LHCN-M2 (cell line): ENCODE measurements around the gene DUS1L. TPM values are rescaled to one million over a fixed set of nuclear protein-coding genes. Genes with fewer than 3 reads are reported as not detected.
A peak's percentile ranks its signal among the peaks of the same experiment; 100 is the strongest.

Experiments used
- DNase-seq: peaks from one replicate; pipeline ENCODE4 v3.0.0-alpha.2; 2012; ENCODE audit warnings: low read depth
- total RNA-seq: library from RNA; depleted of rRNA; stranded (reverse); fragments of >200 nt; gene quantifications from 2 replicates; pipeline ENCODE4 v1.2.3, GENCODE V29; 2014

The DUS1L gene
- total RNA-seq, 1 experiment from 2014 or later = 75.8 TPM

DNA sequence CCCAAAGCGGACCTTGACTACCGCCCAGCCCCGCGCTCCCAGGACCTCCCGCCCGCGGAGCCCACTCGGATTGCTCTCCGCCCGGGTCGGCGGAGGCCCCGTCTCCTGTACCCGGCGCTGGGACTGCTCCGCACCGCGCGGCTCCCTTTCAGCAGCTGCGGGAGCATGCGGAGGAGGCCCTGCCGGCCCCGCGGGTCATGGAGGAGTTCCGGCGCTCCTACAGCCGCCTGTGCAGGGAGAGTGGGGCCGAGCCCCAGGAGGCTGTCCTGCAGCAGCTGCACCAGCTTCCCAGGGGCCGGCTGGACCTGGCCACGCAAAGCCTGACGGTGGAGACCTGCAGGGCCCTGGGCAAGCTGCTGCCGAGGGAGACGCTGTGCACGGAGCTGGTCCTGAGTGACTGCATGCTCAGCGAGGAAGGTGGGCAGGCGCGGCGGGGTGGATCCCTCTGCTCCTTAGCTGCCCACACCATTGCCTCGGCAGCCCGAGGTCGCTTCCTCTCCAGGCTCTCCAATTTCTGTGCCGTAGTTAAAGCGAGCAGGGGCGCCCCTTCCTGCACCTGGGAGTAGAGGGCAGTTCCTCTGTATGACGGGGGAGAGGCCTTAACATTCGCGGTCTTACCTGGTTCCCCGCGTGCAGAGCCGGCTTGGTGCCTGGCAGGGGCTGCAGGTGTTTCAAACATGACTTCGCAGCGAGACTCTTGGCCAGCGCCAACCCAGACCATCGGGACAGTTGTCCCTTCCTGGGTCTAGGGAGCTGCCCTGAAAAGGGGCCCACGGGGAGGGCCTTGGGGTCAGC lies 42.0 kb downstream of the DUS1L start:
- peak; percentile 49 for DNase-seq

DNA sequence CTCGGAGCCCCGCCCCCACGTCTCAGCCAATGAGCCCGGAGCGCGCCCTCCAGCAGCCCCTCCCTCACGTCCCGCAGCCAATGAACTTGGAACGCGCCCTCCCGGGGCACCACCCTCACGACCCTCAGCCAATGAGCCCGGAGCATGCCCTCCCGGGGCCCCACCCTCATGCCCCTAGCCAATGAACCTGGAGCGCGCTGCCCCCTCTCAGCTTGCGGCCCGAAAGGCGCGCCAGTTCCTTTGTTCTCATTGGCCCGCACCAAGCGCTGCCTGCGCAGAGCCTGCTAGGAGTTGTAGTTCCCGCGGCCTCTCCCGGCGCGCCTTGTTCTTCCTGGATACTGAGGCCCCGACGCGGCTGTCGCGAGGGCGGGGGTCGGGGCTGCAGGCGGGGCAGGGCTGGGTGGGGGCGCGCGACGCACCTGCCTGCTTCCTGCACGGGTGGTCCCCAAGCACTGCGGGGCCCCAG lies 42.6 kb downstream of the DUS1L start, which contains the start of gene LRRC45:
Gene LRRC45 (plus strand): TSS at position 325 of the 466 bp plus-strand sequence. CDS start 339 bp downstream, outside the sequence.
- peak; percentile 99 for DNase-seq

DNA sequence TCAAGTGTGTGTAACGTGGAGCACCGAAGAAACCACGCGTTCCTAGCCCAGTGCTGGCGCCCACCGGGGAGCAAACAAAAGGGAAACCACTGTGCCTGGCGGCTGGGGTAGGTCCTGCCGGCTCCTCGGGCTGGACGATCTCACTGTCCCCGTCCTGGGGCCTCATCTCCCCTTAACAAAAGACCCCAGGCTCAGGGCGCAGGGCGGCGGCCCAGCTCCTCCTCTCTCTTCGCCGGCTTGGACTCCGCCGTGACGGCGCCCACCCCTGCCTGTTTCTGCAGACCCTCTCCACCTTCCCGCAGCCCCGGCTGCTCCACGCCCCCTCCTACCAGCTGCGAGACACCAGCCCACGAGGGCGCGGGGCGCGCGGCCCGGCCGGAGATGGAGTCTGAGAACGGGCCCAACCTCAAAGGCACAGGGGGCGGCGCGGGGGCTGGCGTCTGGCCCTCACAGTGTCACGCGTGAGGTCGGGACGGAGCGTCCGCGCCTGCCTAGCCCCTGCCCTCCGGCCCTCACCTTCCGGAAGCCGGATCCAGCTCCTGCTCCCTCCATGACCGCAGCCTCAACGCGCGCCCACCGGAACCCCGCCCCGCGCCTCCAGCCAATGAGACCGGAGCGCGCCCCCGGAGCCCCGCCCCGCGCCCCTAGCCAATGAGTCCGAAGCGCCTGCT lies 43.2 kb downstream of the DUS1L start, which contains the start of gene CENPX:
Gene CENPX (minus strand): TSS at position 569 of the 671 bp plus-strand sequence. CDS start 17 bp downstream, at position 552.
- DNase-seq = no peak

DNA sequence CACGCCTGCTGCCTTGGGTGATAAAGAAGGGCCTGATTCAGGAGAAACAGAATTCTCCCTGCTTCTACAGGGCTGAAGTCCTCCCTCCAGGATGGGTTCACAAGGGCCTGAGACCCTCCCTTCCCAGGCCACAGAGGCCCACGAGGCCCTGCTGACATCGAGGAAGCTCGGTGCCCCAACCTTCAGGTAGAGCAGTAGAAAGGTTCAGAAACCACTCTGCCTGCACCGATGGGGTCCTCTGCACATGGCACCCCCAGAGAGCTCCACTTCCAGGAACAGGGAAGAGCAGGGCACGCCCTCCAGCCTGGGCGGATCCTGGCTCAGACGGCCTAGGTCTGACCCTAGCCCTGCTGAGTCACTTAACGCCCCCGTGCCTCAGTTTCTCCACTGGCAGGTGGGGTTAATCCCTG lies 43.7 kb downstream of the DUS1L start:
- DNase-seq = no peak

DNA sequence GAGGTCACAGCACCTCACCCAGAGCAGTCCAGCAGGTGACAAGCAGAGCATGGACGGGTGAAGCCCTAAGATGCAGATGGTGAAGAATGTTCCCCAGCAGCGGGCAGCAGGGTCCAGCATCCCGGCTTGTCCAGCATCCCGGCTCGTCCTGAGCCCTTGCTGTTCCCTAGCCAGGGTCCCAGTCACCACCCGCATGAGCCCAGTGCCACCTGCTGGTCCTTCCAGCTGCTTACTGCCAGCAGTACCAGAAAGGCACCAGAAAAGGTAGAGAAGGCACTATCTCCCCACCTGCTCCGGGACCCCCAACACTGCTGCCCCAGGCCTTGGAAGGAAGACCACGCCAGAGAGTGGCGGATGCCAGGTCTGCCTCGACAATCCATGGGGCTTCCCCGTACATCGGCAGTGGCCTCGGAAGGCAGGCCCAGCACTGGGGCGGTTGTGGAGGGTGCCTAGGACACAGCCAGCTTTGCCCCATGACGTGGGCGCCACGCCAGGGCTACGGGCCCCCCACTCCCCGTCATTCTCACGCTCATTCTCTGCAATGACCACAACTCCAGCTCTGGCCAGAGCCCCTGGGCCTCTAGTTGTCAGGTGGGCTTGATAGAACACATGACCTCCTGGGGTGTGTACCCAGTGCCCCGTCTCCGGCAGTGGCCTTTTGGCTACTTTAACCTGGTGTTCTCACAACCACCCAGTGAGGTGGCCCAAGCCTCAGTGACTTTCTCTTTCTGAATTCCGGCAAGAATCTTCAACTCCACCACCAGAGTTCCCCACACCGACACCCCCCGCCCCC lies 44.3 kb downstream of the DUS1L start:
- peak; percentile 67 for DNase-seq

DNA sequence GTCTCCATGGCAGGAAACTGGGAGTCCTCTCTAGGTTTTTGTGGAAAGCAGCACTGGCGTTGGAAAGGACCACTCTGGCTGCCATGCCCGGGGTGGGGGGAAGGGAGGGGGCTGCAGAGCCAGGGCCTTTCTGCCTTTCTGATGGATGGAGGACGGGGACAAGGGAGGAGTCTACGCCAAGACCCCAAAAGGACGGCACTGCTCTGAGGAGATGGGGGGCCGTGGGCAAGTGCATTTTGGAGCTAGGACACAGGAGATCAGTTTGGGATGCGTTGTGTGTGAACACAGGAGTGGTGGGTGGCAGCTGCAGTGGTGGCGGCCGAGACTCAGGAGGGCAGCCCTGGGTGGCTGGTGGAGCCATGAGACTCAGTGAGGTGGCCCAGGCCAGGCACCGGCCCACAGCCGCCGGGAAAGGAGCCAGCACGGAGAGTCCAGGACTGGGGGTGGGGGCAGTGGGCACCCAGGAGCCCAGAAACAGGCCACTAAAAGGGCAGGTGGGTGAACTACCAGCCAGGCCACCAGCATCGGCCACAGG lies 45.0 kb downstream of the DUS1L start:
- DNase-seq = no peak

DNA sequence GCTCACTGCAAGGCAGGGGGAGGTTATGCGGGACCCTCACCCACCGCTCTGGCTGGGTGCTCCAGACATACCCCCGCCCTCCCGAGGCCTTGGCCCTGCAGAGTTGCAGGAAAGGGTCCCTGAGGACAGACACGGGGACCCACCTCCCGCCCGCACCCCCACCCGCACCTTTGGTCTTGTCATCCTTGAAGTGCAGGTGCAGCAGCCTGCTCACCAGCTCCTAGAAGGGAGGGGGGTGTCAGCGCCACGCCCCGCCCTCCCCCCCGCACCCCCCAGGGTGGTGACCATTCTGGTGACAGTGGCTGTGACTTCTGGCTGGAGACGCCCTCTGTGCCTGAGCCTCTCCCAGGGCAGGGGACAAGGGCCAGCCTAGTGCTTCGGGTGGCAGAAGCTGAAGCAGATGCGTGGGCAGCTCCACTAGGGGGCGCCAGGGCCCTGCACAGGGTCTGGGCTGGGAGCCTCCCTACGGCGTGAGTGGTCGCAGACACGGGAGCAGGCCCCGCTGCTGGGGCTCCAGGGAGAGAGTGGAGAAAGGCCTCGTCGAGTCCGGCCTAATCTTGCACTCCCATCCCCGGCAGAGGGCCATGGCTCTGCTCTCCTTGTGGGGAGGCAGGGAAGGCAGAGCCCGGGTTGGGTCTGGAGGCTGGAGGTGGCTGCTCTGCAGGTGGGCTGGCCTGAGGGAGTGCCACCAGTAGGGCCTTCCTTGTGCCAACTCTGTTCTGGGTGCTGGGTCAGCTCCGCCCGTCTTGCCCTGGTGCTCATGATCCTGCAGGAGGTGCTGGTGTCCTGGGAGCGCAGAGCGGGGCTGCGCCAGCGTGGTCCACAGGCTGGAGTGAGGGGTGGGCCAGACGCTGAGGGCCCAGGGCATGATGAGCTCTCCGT lies 45.7 kb downstream of the DUS1L start:
- peak; percentile 27 for DNase-seq

DNA sequence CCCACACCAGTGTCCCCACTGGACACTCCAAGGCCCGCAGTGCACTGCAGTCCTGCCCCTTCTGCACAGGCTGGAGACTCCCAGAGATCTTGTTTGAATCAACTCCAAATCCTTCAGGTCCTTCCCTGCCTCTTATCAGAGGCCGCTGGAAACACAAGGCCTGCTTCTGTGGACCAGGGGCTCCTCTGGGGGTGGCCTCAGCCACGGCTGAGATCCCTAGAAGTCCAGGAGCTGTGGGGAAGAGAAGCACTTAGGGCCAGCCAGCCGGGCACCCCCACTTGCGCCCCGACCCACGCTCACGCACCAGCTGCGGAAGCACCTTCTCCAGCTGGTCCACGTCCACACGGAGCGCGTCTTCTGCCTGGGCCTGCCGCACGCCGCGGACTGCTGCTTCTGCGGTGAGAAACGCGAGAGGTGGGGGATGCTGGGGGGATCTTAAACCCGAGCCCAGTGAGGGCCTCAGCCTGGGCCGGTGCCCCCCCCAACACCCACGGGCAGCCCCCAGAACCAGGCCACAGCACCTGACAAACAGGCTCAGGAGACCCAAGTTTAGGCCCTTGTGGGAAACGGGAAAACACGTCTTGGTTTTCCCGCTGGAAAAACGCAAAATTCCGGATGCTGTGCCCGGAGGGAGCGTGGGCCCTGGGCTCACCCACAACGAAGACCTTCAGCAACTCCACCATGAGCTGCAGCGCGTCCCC lies 46.5 kb downstream of the DUS1L start:
- no peak for DNase-seq

DNA sequence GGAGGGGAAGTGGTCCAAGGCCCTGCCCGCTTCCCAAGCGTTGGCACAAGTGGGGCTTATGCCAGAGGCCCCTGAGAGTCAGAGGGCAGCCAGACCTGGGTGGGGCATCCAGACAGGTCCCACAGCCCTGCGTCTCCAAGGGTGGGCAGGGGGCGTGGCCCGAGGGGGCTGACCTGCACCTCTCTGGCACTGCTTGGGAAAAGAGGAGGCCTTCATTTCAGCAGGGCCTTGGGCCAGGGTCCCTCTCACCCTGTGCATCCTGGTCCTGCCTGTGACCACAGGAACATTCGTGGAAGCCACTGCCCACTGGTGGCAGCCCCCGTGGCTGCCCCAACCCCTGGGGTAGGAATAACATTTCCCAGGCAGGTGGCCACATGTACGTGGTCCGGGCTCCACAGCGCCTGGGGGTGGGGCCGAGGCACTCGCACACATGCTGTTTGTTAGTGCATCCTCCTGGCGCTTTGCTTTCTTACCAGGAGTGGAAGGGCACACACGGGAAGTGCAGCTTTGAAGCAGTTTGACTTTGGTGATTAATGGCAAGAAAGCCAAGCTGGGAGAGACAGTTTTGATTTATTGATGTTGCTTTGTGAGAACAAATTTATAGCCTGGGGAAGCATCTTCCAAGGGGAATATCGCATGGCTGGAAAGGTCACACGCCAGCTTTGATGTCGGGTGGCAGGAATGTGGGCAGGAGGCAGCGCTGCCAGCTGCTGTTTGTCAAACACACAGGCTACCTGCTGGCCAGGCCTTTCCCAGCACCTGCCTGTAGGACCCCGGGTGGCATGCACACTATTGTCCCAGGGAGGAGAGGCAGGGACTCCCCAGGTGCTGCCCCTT lies 47.2 kb downstream of the DUS1L start:
- no peak for DNase-seq

DNA sequence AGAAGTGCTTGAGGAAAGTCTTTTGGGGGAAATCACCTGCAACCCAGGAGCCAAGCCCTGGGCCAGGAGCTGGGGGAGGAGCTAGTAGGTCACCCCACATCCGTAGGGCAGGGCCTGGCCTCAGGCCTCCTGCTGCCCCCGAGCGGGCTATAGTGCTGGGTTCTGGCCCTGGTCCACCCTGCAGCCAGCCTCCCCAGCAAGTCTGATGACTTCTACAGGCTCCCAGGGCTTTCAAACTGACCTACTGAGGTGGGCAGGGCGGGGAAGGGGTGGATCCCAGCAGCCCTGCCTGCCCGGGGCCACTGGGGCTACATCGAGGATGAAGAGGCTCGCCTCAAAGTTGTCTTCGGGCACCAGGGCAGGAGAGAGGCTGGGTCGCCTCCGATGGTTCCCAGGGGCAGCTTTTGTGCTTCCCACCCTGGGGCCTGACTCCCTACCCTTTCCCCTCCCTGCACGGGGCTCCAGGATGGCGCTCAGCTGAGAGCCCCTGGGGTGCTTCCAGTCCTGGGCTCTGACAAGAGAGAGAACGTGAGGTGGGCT lies 47.9 kb downstream of the DUS1L start:
- DNase-seq = no peak

DNA sequence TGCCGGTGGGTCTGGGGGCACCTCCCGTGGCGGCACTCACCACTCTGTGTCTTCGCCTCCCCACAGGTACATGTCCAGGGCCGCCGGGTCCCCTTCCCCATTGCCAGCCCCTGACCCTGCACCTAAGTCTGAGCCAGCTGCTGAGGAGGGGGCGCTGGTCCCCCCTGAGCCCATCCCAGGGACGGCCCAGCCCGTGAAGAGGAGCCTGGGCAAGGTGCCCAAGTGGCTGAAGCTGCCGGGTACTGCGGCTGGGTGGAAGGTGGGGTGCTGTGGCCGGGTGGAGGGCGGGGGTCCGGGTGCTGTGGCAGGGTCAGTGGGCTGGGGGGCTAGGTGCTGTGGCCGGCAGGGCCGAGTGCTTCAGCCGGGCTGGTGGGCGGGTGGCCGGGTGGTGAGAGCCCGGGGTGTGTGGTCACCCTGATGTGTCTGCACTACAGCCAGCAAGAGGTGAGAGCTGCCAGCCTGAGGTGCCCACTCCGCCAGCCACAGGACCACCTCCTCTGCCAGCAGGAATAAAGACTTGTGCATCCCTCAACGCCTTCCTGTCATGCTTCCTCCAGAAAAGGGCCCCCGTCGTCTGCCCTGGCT lies 48.6 kb downstream of the DUS1L start:
- no peak for DNase-seq

DNA sequence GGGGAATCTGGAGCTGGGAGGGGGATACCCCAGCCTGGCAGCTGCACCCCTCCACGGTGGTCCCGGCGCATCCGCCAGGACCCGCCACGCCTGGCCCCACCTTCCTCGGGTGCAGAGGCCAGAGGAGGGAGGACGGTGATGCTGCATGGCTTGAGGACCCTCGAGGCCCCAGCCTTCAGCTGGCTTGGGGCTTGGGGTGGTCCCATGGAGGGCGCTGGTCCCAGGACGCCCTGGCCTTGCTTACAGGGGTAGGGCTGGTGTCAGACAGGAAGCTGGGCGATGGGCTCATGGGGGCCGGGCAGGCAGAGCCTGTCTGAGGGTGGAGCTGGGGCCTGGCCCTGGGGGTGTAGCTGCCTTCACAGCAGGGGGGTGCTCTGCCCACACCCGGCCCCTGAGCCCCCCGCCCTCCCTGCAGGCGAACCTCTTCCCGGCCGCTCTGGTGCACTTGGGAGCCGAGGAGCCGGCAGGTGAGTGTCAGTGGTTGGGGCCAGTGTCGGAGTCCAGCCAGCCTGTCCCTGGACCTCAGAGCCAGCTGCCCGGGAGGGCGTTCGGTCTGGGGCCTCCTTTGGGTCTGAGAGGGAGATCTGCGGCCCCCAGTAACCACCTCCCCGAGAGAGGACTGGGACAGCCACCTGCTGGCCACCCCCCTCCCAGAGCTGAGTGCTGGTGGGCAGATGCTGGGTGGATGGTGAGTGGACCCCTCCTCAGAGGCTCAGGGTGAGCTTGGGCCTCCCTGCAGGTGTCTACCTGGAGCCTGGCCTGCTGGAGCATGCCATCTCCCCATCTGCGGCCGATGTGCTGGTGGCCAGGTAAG lies 49.3 kb downstream of the DUS1L start:
- DNase-seq = no peak

DNA sequence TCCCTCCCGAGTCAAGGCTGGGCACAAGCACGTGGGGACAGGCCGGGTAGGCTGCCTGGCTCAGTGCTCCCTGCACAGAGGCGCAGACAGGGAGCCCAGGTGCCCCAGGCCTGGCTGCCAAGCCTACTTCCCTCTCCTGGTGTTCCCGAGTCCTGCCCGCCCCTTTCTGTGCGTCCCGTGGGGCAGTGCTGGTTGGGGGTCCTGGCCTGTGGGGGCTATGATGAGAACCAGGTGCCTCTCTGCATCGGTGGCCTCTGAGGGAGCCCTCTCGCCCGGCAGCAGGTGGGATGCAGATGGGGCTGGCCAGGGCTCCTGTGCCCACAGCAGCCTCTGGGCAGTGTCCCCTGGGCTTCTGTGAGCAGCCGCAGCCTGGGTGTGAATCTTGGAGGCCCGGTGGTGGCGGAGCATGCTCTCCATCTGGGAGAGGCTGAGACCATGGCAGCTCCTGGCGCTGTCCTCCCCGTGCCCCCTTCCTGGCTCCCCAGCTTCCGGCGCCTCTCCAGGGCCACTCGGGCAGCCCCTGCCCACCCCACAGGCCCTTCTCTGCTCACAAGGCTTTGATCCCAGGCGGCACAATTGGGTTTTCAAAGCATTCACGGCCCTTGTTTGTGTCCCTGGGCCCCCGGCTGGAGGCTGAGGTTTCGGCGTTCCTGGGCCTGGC lies 50.2 kb downstream of the DUS1L start:
- no peak for DNase-seq

DNA sequence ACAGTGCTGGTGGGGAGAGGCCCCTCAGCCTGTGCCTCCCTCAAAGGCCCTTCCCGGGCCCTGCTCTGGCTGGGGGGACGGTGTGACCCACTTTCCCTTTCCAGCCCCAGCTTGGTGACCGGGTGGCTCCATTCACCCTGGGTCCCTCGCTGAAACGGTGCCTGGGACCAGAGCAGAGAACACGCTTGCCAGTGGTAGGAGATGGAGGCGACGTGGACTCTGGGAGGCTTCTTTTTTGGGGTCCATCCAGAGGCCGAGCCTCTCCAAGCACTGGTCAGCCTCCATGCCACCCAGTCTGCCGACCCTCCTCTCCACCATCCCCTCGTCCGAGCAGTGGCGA lies 50.7 kb downstream of the DUS1L start:
- no peak for DNase-seq

DNA sequence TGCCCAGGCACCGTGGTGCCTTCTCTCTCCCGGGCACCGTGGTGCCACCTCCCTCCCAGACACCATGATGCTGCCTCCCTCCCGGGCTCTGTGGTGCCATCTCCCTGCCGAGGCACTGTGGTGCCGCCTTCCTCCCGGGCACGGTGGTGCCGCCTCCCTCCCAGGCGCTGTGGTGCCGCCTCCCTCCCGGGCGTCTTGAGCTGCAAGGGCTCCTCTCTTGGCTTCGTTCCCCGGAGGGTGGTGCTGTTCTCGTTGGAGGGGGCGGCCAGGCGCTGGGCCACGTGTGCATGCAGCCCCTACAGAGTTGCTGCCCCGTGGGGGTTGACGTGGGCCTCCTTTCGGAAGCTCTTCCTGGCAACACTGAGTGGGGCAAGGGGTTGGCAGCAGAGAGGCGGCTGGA lies 51.2 kb downstream of the DUS1L start:
- DNase-seq = no peak

DNA sequence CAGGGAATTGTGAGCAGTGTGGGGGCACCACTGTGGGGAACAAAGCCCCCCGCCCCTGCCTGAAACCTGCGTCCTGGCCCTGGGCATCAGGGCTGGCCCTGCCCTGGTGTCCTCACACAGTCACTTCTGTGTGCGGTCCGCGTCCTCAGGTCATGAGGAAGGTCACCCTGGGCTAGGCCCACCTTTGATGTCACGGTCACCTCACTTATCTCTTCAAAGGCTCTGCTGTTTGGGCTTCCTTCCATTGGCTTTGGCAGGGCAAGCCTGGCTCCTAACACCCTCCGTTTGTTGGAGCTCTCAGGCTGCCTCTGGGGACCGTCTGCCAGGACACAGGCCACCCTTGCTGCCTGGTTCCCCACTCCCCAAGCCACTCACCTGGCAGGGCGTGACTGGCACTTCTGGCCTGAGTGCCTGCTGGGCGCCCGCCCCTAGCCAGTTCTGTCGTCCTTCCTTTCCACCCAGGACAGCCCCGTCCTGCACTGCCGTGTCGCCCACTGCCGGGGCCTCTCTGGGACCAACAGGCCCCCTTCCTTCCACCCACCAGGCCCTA lies 51.8 kb downstream of the DUS1L start:
- DNase-seq = no peak

DNA sequence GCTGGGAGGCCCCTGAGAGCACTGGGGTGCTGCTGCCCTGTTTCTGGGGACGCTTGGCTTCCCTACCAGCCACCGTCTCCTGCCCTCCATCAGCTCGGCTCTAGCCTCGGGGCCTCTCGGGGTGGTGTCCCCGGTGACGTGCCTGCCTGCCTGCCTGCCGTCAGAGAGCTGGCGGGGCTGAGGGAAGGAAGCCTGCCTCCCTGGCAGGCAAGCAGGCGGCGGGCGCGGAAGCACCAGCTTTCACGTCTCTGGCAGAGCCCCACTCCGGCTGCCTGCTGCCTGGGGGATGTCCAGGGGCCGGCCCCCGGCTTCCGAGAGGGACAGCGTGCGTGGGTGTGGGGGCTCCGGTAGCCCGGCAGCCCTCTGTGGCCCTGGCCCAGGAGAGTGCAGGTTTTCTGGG lies 52.3 kb downstream of the DUS1L start:
- no peak for DNase-seq
